ENCODE measurements around the gene SLC16A10.

- TF ChIP-seq CTCF (conservative IDR thresholded peaks at IDR 0.05; ENCODE audit: low read depth, low read length) = no peak
- no peak for TF ChIP-seq ELK1 (IDR thresholded peaks at IDR 0.05; ENCODE audit: borderline replicate concordance, low read depth, low read length)
- no peak for TF ChIP-seq RFX5 (IDR thresholded peaks at IDR 0.05; ENCODE audit: low read depth, low read length)
- TF ChIP-seq POLR2A (IDR thresholded peaks at IDR 0.05; ENCODE audit: low read depth, low read length) = no peak
- no peak for TF ChIP-seq CEBPB (IDR thresholded peaks at IDR 0.05; ENCODE audit: low read depth, low read length)
- no peak for TF ChIP-seq BHLHE40 (IDR thresholded peaks at IDR 0.05; ENCODE audit: low read depth, low read length)
- TF ChIP-seq SMC3 (IDR thresholded peaks at IDR 0.05; ENCODE audit: low read depth, low read length) = no peak
- no peak for TF ChIP-seq CHD1 (IDR thresholded peaks at IDR 0.05; ENCODE audit: low read depth, low read length)
- no peak for TF ChIP-seq MAFK (IDR thresholded peaks at IDR 0.05; ENCODE audit: low read depth, low read length)
- no peak for TF ChIP-seq FOS (IDR thresholded peaks at IDR 0.05; ENCODE audit: low read depth, low read length)
- TF ChIP-seq MXI1 (IDR thresholded peaks at IDR 0.05; ENCODE audit: borderline replicate concordance, low read depth, low read length) = no peak
- no peak for TF ChIP-seq USF2 (IDR thresholded peaks at IDR 0.05; ENCODE audit: low read depth, low read length)
- TF ChIP-seq RAD21 (IDR thresholded peaks at IDR 0.05; ENCODE audit: low read length) = no peak
Observed at GRCh38 chr6:111061508-111061907, 25.8 kb upstream of the SLC16A10 start.
